ENCODE results near the gene PLCL1.

Gene PLCL1

GRCh38 chr2:197973772-197974171 lies 169.4 kb downstream of the PLCL1 start (continued):
- TF ChIP-seq TOX (CRISPR knock-in tag; IDR thresholded peaks at IDR 0.05; ENCODE audit: borderline replicate concordance) (no peak), ZFP3 (CRISPR knock-in tag; IDR thresholded peaks at IDR 0.05) (no peak), RARB (CRISPR knock-in tag; IDR thresholded peaks at IDR 0.05) (no peak), SNAI2 (CRISPR knock-in tag; IDR thresholded peaks at IDR 0.05) (no peak), TCF4 (CRISPR knock-in tag; IDR thresholded peaks at IDR 0.05; ENCODE audit: borderline replicate concordance) (no peak), ZNF70 (CRISPR knock-in tag; IDR thresholded peaks at IDR 0.05) (no peak), GLIS3 (CRISPR knock-in tag; IDR thresholded peaks at IDR 0.05) (no peak)

DNA sequence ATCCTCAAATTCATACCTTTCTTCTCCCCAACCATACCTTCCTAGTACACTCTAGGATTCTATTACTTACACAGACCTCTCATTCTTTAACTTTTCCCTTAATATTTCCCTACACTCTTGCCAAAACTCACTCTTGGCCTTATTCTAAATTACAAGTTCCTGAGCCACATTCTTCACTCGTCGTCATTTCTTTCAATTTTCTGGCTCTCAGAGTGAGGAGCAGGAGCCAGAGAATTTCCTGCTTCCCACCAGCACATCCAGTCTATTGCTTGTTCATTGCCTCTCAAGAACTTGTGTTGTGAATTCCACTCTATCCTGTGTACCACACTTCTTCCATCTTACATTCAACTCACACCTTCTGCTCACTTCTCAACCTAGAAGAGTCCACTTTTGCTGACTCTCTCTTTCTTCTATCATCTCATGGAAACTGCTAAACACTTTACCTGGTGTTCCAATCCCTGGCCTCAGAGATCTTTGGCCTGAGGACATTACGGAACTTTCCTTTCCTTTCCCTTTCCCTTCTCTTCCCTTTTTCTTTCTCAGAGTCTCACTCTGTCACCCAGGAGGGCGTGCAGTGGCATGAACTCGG lies 171.6 kb downstream of the PLCL1 start:
- no peak for TF ChIP-seq ZNF70 (CRISPR knock-in tag; IDR thresholded peaks at IDR 0.05)
- TF ChIP-seq ZNF565 (CRISPR knock-in tag; conservative IDR thresholded peaks at IDR 0.05; ENCODE audit: low read depth): no peak
- TF ChIP-seq SNAI2 (CRISPR knock-in tag; IDR thresholded peaks at IDR 0.05): no peak
- no peak for TF ChIP-seq ESRRG (CRISPR knock-in tag; IDR thresholded peaks at IDR 0.05)
- TF ChIP-seq, protein P1, sequence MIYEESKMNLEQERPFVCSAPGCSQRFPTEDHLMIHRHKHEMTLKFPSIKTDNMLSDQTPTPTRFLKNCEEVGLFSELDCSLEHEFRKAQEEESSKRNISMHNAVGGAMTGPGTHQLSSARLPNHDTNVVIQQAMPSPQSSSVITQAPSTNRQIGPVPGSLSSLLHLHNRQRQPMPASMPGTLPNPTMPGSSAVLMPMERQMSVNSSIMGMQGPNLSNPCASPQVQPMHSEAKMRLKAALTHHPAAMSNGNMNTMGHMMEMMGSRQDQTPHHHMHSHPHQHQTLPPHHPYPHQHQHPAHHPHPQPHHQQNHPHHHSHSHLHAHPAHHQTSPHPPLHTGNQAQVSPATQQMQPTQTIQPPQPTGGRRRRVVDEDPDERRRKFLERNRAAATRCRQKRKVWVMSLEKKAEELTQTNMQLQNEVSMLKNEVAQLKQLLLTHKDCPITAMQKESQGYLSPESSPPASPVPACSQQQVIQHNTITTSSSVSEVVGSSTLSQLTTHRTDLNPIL (CRISPR knock-in tag; IDR thresholded peaks at IDR 0.05; ENCODE audit: low read depth): no peak
- TF ChIP-seq POU6F1 (CRISPR knock-in tag; IDR thresholded peaks at IDR 0.05; ENCODE audit: borderline replicate concordance, low read depth): no peak
- TF ChIP-seq ZC3H10 (CRISPR knock-in tag; IDR thresholded peaks at IDR 0.05): no peak
- TF ChIP-seq ISL1 (CRISPR knock-in tag; IDR thresholded peaks at IDR 0.05): no peak
- TF ChIP-seq ARNTL (CRISPR knock-in tag; IDR thresholded peaks at IDR 0.05; ENCODE audit: borderline replicate concordance, low read depth): no peak
- TF ChIP-seq OSR1 (CRISPR knock-in tag; IDR thresholded peaks at IDR 0.05): no peak
- TF ChIP-seq BACH2 (CRISPR knock-in tag; IDR thresholded peaks at IDR 0.05; ENCODE audit: borderline replicate concordance): no peak
- no peak for TF ChIP-seq PATZ1 (CRISPR knock-in tag; IDR thresholded peaks at IDR 0.05; ENCODE audit: borderline replicate concordance)
- TF ChIP-seq ZFP3 (CRISPR knock-in tag; IDR thresholded peaks at IDR 0.05): no peak
- no peak for TF ChIP-seq ZFP30 (CRISPR knock-in tag; IDR thresholded peaks at IDR 0.05)
- no peak for TF ChIP-seq TOX (CRISPR knock-in tag; IDR thresholded peaks at IDR 0.05; ENCODE audit: borderline replicate concordance)
- no peak for TF ChIP-seq ZNF8 (CRISPR knock-in tag; IDR thresholded peaks at IDR 0.05)

DNA sequence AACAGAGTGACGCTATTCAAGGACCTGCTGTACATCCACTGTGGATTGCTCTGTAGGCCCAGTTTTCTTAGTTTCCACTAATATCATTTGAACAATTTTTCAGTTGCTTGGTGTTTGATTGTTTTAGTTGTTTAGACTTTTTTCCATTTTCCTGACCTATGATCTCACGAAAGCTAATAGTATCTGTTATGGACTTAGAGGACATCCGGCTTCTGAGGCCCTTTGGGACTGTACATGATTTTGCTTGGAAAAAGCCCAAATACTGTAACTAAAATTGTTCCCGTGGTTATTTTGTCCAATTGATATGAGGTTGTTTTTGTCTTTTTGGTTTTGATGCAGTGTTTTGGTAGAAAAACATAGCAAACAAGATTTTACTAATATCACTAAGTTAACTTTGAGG lies 174.6 kb downstream of the PLCL1 start:
- no peak for ATAC-seq
- no peak for TF ChIP-seq TOX (CRISPR knock-in tag; IDR thresholded peaks at IDR 0.05; ENCODE audit: borderline replicate concordance)
- no peak for TF ChIP-seq CSRNP3 (CRISPR knock-in tag; IDR thresholded peaks at IDR 0.05)
- TF ChIP-seq ZFP3 (CRISPR knock-in tag; IDR thresholded peaks at IDR 0.05): no peak
- TF ChIP-seq ZNF565 (CRISPR knock-in tag; conservative IDR thresholded peaks at IDR 0.05; ENCODE audit: low read depth): no peak
- TF ChIP-seq ZNF70 (CRISPR knock-in tag; IDR thresholded peaks at IDR 0.05): no peak
- TF ChIP-seq ISL1 (CRISPR knock-in tag; IDR thresholded peaks at IDR 0.05): no peak
- no peak for TF ChIP-seq ESRRG (CRISPR knock-in tag; IDR thresholded peaks at IDR 0.05)
- no peak for TF ChIP-seq PATZ1 (CRISPR knock-in tag; IDR thresholded peaks at IDR 0.05; ENCODE audit: borderline replicate concordance)
- no peak for TF ChIP-seq ZC3H10 (CRISPR knock-in tag; IDR thresholded peaks at IDR 0.05)
- no peak for TF ChIP-seq POU6F1 (CRISPR knock-in tag; IDR thresholded peaks at IDR 0.05; ENCODE audit: borderline replicate concordance, low read depth)
- TF ChIP-seq BACH2 (CRISPR knock-in tag; IDR thresholded peaks at IDR 0.05; ENCODE audit: borderline replicate concordance): no peak
- TF ChIP-seq, protein P1 (CRISPR knock-in tag; IDR thresholded peaks at IDR 0.05; ENCODE audit: low read depth): no peak
- TF ChIP-seq ZNF8 (CRISPR knock-in tag; IDR thresholded peaks at IDR 0.05): no peak
- no peak for TF ChIP-seq RARB (CRISPR knock-in tag; IDR thresholded peaks at IDR 0.05)
- no peak for TF ChIP-seq ARNTL (CRISPR knock-in tag; IDR thresholded peaks at IDR 0.05; ENCODE audit: borderline replicate concordance, low read depth)
- no peak for TF ChIP-seq SNAI2 (CRISPR knock-in tag; IDR thresholded peaks at IDR 0.05)
- no peak for TF ChIP-seq PPARA (CRISPR knock-in tag; IDR thresholded peaks at IDR 0.05; ENCODE audit: borderline replicate concordance)
- TF ChIP-seq GLIS3 (CRISPR knock-in tag; IDR thresholded peaks at IDR 0.05): no peak
- TF ChIP-seq TCF4 (CRISPR knock-in tag; IDR thresholded peaks at IDR 0.05; ENCODE audit: borderline replicate concordance): no peak

More for the DNA sequence above, 171.6 kb downstream of the PLCL1 start:
- ATAC-seq: no peak

Data from SK-N-SH treated with all-trans-retinoic acid at 6 μM for 48 hours (cell line).